GM18498 (cell line): ENCODE data around the gene MPP7.

Experiments used
- ATAC-seq: cut with Tn5 transposase; IDR thresholded peaks from one replicate; pipeline ENCODE4 v1.9.1; 2021; ENCODE audit warnings: mild to moderate bottlenecking, moderate library complexity; ENCODE audit not compliant: unreplicated experiment

MPP7 gene

DNA sequence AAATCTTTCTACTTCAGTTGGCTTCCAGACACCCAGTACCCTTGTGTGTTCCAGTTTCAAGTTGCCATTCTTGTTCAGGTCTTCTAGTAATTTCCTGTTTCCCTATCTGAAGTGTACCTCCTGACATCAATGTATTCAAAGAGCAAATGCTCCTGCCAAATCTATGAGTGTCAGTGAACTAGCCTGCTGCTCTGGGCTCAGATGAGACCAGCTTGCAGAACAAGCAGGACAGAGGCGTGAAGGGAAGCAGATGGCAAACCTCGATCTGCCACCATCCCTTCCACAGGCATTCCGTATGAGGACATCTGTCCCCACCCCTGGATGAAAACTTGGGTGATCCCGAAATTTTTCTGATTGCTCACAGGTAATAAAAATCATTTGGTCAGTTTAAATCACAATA is 4.4 kb upstream of the MPP7 start:
- no peak for ATAC-seq

DNA sequence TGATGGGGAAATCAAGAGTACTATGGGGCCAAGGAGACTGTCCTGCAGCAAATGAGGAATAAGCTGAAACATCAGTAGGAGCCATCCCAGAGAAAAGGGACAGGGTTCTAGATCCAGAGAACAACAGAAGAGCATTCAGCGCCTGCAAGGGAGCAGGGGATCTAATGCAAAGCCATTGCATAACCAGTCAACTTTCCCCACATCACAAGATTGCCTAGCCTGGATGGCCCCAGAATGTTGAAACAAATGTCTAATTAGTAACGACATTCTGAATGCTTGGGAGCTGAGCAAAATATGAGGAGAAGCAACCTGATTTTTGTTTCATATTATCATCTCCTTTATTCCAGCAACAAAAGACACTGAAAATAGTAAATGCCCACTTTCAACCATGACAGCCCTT is 2.7 kb upstream of the MPP7 start:
- ATAC-seq, result no peak

DNA sequence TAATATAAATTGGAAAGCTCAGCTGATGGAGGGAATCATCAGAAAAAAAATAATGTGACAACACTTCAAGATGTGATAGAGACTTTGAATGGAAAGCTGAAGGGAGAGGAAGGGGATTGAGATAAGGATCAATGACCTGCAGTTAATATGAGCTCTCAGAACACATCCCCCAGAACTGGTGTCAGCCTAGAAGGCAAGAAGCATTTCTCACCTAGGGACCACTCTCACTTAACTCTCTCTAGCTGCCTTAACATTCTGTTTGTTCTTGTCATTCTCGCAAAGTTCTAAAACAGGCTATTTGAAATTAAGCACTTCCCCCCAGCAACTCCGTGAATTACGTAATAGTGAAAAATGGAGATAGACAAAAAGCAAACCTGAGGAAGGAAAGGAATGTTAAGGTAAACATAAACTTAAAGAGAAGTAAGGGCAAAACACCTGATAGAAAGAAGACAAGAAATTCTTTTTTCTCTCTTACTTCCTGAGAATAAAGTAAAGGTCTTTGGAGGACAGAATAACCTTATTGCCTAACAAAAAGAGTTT is 1.2 kb upstream of the MPP7 start:
- ATAC-seq, result no peak

DNA sequence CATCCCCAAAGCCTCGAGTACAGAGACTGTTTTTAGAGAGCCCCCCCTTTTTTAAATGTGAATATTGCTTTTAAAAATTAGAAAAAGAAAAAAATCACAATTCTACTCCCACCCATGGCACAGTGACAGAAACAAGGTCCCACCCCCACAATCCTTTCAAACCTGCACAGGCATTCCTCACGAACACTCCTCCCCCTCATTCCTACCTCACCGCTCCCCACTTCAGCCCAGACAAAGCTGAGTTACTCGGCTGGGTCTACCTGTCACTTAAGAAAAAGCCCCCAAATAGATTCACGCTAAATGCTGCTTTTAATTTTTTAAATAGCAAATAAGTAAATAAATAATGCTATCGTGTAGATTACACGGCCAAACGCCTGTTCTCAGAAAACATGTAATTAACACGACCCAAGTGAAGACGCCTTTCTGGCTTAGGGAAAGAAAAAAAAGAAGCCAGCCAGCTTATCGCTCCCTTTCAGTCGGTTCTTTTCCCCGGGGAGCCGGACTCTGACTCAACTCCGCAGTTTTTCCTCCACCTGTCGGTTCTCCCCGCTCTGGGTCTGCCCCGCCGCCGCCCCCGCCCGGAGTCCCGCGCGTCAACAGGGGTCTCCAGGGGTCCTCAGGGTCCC is 739 bp downstream of the MPP7 start:
- no peak for ATAC-seq

DNA sequence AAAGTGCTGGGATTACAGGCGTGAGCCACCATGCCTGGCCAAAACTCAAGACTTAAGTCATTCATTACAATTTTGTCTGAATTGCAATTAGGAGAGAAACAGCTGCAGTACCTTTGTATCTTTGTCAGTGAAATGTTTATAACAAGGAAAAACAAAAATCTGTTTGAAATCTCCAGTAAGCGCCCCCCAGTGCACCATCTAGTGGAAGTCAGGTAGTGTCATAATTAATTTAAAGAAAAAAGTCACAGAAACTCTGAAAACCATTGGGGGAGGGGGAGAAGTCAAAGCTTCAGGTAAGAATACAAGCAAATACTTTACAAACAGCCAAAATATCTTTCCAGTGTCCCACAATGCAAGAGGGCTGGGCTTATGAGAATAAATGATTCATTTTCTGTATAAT is 2.8 kb downstream of the MPP7 start:
- ATAC-seq, result no peak

DNA sequence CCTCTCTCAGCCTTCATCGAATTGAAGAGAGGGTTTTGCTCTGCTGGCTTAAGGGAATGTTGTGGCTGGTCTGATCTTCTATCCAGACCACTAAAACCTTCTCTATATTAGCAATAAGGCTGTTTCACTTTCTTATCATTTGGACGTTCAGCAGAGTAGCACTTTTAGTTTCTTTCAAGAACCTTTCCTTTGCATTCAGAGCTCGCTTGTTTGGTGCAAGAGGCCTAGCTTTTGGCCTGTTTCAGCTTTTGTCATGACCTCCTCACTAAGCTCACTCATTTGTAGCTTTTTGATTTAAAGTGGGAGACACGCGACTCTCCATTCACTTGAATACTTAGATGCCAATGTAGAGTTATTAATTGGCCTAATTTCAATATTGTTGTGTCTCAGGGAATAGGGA is 3.9 kb downstream of the MPP7 start:
- no peak for ATAC-seq

DNA sequence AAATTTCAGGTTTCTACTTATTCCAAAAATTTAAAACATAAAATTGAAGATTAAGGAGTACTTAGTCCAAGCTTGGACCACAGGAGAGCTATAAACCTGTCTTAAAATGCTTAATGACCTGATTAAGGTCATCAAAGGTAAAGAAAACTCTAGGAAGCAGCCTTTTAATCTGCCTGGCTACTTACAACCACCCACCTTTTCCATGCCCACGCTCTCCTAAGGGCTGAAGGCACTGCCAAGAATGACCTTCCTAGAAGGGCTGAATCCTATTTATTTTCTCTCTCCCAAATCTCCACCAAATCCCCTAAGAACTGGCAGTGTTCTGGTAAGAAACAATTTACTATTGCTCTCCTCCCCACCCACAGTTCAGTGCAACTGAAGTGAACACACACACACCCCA is 6.8 kb downstream of the MPP7 start:
- no peak for ATAC-seq

DNA sequence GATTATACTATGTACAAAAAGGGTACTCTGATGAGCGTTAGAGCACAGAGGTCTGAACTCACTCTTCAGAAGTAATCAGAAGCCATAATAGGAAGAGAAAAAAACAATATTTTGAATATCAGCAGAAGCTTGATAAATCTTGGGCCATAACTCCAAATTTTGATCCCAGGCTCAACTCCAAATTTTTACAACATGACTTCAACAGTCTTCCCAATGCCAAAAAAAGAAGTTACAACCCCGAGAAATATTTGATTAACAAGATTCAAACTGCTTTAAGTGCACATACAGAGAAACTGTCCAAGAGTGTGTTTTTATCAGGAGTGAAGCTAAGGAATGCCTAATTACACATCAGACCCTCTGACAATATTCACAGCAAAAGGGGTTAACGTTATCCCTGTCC is 7.5 kb downstream of the MPP7 start:
- ATAC-seq, result no peak

DNA sequence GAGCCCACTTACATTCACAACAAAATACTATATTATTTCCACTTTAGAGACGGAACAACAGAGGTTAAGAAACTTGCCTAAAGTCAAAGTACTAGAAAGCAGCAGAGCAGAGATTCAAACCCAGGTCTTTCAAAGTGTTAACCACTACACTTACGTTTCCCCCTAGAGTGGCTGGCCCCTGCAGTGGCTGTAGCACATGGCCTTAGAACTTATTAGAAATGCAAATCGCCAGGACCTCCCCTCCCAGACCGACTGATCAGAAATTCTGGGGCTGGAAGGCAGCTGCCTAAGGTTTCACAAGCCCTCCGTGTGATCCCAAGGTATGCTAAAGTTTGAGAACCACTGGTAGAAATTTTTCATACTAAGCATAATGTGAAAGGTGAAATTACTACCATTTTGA is 8.1 kb downstream of the MPP7 start:
- ATAC-seq, result no peak

DNA sequence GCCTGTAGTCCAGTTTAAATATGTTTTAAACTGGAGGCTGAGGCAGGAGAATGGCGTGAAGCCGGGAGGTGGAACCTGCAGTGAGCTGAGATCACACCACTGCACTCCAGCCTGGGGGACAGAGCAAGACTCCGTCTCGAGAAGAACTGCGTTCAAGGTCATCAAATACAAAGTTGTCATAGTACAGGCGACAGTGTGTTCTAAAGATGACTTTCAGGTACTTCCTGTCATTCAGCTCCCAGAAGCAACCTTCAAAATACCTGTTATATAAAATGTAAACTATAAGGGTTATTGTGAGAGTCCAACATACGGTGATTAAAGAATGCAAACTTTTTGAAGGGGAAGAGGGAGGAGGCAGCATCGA is 8.7 kb downstream of the MPP7 start:
- no peak for ATAC-seq

DNA sequence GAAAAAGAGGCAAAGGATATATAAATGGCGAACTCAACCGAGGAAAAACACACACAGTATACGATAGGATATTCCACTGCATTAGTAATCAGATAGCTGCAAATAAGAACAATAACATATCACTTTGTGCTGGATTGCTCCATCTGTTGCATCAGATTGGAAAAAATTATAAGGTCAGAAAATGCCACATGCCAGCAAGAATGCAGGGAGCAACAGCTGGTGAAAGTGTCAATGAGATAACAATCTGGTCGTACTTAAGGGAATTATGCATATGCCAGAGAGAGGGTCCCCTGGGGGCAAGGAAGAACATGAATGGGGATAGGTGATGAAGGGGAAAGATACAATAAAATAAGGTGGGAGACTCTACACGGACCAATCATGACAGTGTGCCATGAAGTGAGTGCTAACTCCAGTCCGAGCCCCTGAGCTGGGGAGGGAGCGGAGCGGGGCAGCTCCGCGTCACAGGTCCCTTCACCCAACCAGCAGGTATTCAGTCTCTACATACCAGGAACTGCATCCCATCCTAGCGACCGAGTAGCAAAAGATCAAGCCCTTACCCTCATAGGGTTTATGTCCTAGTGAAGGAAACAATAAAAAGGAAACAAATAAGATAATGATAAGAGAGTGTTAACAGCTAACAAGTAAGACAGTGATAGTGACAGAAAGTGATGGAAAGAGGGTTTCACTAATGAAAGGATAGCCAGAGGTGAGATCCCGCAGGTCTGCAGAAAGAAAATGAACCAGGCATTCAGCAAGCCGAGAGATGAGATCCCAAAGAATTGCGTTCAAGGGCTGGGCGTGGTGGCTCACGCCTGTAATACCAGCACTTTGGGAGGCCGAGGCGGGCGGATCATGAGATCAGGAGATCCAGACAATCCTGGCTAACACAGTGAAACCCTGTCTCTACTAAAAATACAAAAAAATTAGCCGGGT is 9.4 kb downstream of the MPP7 start:
- no peak for ATAC-seq

DNA sequence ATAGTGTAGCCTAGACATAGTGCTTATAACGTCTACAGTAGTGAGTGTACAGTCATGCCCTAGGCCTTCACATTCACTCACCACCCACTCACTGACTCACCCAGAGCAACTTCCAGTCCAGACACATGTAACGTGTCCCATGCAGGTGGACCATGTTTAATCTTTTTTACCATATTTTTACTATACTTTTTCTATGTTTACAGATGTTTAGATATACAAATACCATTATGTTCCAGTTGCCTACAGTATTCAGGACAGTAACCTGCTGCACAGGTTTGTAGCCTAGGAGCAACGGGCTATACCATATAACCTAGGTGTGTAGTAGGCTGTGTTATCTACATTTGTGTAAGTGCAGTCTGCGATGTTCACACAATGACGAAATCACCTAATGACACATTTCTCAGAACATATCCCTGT is 11.0 kb downstream of the MPP7 start:
- ATAC-seq, result no peak

DNA sequence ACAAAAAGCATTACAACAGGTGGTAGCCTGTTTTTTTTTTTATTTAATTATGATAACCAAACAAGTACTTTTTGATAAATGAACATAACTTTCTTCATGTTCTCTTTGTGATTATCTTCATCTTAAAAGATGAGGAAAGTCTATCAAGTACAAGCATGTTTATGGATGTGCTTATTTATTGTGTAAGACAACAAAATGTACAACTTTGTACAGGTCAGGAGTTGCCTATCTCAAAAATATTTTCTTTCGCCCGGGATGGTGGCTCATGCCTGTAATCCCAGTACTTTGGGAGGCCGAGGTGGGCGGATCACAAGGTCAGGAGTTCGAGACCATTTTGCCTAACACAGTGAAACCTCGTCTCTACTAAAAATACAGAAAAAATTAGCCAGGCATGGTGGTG is 17.0 kb downstream of the MPP7 start:
- no peak for ATAC-seq

DNA sequence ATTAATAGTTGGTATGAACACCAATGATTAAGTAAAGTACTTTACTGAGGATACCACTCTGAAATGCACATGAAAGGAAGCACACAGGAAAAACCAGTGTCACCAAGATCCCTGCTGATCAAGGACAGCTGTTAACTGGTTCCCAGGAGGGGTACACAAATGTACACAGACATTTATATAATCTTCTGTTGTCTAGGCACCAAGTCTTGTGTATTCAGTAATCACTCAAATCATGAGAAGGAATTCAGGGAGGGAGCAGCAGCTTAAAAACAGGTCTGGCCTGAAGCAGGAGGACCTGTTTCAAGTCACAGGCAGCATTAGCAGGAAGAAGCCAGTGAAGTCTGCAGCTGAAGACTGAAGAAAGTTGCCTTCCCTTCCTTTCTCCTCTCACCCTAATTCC is 18.7 kb downstream of the MPP7 start:
- ATAC-seq, result no peak

DNA sequence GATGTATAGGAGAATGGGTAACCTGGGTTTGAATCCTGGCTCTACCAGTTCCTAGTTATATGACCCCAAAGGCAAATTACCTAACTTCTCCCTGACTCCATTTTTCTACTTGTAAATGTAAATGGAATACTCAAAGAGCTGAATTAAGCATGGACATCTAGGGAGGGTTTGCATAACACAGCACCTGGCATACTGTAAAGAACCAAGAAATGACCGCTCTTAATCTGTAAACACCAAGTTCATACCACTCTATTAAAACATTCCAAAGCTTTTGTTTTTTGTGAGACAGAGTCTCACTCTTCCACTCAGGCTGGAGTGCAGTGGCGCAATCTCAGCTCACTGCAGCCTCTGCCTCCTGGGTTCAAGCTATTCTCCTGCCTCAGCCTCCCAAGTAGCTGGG is 19.6 kb downstream of the MPP7 start:
- ATAC-seq, result no peak

DNA sequence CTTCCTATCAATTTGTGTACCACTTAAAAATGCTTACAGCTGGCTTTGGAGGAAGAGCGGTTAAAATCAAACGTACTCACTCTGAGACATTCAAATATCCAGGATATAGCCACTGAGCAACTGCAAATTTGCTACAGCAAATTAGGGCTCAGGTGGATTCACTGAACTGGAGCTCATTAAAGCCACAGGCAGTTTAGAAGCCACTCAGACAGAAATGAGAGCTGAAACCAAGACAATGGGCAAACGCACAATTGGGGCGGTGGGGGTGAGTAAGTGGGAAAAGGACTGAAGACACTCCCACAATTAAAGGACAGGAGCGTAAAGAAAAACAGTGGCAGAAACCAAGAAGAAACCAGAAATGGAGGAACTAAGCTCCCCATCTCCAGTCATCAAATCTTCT is 20.5 kb downstream of the MPP7 start:
- no peak for ATAC-seq

DNA sequence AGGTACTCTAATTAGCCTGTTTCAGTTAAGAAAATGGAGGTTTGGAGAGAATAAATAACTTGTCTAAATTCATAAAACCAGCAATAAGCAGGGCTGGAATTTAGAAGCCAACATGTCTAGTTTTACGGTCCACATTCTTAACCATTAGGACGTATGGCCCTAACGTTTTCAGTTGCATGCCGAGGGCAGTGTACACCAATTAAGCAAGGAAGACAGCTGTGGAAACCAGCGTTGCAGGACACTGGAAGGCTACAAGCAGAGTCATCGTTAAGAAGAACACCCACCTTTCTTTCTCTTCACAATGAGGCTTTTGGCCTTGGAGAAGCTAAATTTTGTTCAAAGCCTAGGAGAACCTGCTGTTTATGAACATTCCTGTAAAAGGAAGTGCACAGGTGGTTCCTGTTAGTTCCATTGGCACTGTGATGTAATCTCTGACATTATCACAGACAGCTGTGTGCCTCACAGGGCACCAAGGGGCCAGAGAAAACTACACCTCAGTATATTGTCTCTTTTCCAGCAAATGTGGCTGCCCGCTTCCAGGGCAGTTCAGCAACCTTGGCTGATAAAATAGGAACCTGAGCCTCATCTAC is 21.0 kb downstream of the MPP7 start:
- no peak for ATAC-seq

DNA sequence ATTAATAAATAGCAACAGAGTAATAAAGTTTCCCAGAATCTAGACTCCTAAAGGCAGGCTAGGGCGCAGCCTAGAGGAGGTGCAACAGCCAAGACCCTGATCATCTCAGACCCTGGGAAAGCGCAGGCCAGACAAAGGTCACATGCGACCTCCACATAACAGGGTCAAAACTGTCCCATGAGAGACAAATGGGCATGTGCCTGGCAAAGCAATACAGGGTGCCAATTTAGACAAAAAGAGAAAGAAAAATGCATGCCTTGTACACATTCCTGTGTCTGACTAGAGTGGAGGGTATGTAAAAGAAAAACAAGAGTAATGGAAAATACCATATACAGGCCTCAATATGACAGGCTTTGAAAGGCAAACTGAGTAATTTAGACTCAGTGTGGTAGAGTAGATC is 22.2 kb downstream of the MPP7 start:
- no peak for ATAC-seq

DNA sequence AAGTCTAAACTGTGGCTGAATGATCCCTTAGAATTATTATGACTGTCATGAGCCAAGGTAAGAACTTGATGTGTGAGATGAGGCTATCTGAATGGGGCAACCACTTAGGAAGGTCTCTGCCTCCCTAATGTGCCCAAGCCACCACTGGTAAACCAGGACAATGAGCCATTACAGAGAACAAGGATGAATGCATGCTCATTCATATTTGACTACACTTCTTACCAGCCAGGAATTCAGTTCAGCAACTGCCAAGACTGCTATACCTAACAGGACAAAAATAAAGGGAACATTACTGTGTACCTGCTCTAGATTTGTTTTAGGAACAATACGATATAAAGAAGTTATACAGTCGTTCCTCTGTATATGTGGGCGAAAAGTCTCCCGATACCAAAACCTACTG is 23.0 kb downstream of the MPP7 start:
- ATAC-seq, result no peak

DNA sequence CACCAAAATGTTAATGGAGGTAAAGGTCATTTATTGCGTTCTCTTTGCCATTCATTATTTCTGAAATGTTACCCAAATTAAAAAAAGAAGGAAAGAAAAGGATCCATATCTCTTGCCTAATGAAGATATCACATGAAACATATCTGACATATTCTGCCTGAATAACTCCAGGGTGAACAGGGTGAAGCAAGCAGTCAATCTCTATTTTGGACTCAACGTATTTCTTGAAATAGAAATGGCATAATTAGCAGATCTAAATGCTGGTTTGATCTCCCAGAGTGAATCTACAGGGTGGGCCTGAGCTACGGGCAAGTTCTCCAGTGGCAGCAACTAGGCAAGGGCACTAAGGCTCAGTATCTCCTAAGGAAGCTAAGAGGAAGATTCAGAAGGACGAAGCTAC is 24.0 kb downstream of the MPP7 start:
- ATAC-seq, result no peak

DNA sequence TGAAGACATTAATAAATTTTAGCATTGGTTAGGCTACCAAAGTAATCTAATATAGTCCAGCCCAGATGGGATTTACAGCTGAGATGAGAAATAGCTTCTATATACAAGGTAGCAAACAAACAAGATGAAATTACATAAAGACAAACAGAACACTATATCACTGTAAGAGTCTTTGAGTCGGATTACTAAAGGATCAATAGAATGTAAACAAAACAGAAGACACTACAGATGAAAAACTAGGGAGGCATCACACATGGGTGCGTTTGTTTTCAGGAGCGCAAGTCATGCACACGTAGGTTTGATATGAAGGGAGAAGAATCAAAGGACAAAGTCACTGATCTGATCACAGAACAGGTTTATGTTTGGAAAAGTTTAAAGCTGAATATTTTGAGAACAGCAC is 26.5 kb downstream of the MPP7 start:
- ATAC-seq, result no peak

DNA sequence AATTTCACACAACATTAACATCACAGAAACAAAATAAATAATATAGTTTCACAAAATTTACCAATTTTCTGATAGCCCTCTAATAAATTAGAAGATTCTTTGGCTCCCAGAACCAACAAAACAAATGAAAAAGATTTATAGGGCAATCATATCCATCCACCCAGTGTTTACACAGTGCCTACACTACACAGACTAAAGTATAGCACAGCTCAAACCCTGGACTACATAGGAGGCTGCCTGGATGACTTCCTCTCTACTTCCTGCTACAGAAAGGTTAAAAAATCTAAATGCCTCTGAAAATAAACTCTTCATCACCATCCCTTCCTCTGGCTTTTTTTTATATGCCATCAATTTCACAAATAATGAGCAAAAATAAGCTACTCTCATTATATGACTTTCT is 28.4 kb downstream of the MPP7 start:
- ATAC-seq, result no peak
